GM20000 (cell line): ENCODE measurements around the gene SLC7A6.

Experiments
- DNase-seq: peaks from one replicate; pipeline ENCODE4 v3.0.0; 2012; ENCODE audit warnings: low spot score
- TF ChIP-seq, protein P1 (sequence below): IDR thresholded peaks from 2 replicates; pipeline ENCODE4 v1.5.1; 2012; ENCODE audit warnings: mild to moderate bottlenecking, control low read depth; ENCODE audit errors: extremely low read depth, missing control alignments

The SLC7A6 gene

DNA sequence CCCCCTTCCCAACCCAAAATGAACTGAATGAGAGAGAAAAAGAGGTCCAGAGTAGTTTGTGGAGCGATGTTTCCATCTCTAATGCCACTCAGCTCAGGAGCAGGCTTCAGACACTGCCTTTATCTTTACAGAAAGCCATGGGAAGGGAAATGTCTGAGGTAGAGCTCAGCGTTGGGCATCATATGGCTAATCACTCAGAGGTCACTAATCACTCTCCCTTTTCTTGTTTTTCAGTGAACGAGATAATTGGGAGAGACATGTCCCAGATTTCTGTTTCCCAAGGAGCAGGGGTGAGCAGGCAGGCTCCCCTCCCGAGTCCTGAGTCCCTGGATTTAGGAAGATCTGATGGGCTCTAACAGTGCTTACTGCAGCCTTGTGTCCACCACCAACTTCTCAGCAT is 38.2 kb upstream of the SLC7A6 start:
- TF ChIP-seq, protein P1, sequence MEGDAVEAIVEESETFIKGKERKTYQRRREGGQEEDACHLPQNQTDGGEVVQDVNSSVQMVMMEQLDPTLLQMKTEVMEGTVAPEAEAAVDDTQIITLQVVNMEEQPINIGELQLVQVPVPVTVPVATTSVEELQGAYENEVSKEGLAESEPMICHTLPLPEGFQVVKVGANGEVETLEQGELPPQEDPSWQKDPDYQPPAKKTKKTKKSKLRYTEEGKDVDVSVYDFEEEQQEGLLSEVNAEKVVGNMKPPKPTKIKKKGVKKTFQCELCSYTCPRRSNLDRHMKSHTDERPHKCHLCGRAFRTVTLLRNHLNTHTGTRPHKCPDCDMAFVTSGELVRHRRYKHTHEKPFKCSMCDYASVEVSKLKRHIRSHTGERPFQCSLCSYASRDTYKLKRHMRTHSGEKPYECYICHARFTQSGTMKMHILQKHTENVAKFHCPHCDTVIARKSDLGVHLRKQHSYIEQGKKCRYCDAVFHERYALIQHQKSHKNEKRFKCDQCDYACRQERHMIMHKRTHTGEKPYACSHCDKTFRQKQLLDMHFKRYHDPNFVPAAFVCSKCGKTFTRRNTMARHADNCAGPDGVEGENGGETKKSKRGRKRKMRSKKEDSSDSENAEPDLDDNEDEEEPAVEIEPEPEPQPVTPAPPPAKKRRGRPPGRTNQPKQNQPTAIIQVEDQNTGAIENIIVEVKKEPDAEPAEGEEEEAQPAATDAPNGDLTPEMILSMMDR, result no peak
- no peak for DNase-seq

DNA sequence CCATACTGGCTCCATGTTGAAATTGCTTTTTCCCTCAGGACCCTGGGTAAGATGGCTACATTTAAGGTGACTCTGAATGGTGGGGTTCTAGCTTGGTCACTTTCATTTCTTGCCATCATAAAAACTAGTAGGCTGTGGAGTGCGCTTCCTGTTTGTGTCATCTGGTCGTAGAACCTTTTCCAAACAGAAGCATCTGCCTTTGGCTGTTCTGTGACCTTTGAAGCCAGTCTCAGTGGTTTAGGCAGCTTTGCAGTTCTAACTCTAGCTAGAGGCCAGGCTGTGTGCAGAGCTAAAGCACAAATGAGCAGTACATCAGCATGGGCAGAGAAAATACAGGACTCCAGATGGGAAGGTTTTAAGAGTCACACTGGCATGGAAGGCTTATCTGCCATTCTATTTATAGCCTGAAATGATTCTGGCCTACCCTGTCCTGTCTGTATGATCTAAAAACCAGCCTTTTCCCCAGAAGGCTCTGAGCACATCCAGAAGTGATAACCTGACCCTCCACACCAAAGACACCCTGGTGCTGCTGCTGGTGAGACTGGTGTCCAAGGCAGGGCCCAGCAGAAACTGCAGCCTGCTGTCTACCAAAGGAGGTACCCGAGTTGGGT is 37.0 kb upstream of the SLC7A6 start:
- TF ChIP-seq, protein P1, result no peak
- peak; percentile 40 for DNase-seq

DNA sequence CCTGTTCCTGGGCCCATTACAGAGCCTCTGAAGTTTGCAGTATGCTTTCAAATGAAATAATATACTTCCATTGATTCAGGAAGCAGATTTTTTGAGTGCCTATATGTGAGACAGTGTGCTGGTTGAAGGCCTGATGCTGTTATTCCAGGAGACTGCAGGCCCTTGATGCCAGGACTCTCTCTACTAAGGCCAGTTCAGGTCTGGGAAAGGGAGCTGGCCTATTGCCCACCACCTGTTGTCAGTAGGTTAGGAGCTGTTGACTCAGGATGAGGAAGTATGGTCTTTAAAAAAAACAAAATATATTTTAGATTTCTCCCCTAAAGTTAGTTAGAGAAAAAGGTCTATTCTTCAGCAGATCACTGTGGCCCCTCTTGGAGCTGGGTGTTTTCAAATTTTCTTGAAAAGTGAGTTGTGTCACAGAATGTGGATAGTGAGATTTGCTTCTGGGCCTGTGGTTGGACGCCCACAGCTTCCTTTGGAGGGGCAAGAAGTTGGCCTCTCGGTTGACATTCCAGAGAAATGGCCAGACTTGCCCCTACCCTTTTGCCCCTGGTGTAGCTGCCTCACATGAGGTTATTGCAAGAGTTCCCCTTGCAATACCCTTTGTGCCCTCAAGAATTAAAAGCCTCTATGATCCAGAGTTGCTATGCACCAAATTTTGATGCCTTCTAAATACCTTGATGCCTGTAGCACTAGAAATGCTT is 36.3 kb upstream of the SLC7A6 start:
- TF ChIP-seq, protein P1, result no peak
- DNase-seq, result peak; percentile 10

DNA sequence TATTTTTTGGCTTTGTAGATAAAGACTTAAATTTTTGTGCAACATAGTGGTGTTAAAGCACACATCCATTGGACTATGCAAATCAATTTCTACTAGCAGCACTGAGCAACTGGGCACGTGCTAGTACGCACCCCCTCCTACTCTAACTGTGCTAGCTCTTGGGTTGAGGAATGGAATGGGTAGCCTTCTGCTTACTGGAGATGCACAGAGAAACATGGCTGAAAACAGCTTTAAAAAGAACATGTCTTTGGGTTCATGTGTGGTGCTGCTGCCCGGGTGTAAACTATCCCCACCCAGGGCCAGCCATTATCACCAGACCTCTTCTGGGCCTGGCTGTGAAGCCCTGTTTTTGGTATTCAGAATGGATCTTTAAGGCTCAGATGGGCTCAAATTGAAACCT is 35.7 kb upstream of the SLC7A6 start:
- TF ChIP-seq, protein P1, result no peak
- peak; percentile 3 for DNase-seq

DNA sequence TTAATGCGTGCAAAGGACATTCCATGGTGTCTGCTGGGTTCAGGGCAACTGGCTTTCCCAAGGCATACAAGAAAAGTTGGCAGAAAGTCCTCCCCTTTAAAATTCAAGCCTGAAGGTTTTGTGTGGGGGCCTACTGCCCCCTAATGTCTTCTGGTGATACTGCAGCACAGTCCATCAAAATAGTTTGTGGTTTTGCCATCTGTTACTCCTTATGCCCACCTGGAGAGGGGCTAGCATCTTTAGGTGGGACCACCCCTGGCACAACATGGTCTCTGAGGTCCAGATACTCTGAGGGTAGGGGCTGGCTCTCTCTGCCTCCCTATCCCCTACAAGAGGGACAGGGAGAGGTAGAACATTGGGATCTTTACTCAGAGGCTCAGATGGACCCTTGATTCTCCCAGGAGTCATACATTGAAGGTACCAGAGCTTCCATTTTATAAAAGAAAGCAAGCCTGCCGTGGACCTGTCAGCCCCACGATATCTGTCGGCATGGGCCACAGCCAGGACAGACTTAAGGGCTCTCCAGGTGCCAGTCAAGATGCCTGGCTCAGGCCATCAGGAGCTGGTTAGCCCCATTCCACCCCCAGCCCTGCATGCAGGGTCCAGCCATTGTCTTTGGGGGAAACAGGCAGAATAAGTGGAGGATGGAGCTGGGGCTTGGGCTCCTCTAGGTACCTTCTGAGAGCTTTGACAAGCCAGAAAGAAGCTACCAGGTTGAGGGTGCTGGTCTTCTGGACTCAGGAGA is 34.7 kb upstream of the SLC7A6 start:
- TF ChIP-seq, protein P1, result peak; percentile 66
- peak; percentile 67 for DNase-seq

DNA sequence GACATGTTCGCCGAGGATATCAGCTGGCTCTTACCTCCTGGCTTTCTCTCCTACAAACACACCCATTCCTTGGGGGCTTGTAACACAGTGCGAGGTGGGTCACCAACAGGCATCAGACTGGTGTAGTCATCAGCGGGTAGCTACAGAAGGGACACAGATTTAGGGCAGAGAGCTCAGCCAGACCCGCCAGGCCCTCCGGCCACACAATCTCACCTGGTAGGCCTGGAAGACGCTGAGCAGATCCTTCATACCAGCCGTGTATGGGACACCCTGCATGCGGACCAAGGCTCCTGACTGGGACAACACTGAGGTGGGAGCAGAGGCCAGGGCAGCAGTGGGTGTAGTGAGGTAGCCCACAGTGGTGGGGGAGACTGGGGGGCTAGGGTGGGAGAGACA is 34.2 kb upstream of the SLC7A6 start:
- TF ChIP-seq, protein P1, result no peak
- no peak for DNase-seq

DNA sequence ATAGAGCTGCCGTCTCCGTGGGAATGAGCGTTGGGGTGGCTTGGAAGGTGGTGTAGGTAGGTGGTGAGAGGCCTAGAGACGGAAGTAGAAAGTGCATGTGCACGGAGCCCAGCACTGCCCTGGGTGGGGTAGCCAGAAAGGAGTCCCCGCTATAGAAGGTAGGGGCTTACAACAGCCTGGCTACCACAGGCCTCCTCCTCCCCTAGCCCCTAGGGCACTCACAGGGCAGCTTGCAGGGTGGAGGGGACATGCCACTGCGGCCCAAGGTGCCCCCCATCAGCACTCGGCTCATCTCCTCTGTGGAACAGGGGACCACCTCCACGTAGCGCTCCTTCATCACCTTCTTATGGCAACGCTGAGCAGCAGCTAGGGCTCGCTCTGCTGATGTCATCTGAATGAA is 33.4 kb upstream of the SLC7A6 start:
- TF ChIP-seq, protein P1, result no peak

More for the DNA sequence above, 33.4 kb upstream of the SLC7A6 start:
- DNase-seq, result no peak
